Sigmoid colon (tissue), 7 donors: Measurements from ENCODE around the gene TBC1D21. TPM values are rescaled to one million over a fixed set of nuclear protein-coding genes. Genes with fewer than 3 reads are reported as not detected.

Source experiments
- DNase-seq: peaks from one replicate; pipeline ENCODE4 v3.0.0-alpha.2; 2019
- H3K27ac ChIP-seq, 4 donors: fragments of 200-600 bp; sonication (generic); one replicate each; pipeline ENCODE4 v1.5.1; 2016 to 2019; ENCODE audit warnings: mild to moderate bottlenecking in 1 of 4
- H3K27me3 ChIP-seq, 3 donors: fragments of 200-600 bp; sonication (generic); one replicate each; pipeline ENCODE4 v1.5.1; 2019; ENCODE audit warnings: mild to moderate bottlenecking in 1 of 3
- H3K36me3 ChIP-seq, 4 donors: fragments of 200-600 bp; sonication (generic); one replicate each; pipeline ENCODE4 v1.5.1; 2016 to 2019
- H3K4me1 ChIP-seq, 4 donors: fragments of 200-600 bp; sonication (generic); one replicate each; pipeline ENCODE4 v1.5.1; 2017 to 2019
- H3K4me3 ChIP-seq, 4 donors: fragments of 200-600 bp; sonication (generic); one replicate each; pipeline ENCODE4 v1.5.1; 2017 to 2019; ENCODE audit warnings: mild to moderate bottlenecking in 2 of 4, moderate library complexity in 1 of 4
- H3K9me3 ChIP-seq, 4 donors: fragments of 200-600 bp in 3 of 4; sonication (generic) in 3 of 4; one replicate each; pipeline versions ENCODE4 v1.5.1 to v1.6.1; 2013 to 2019
- CTCF ChIP-seq, 4 experiments: fragments of 450-650 bp in 3 of 4; fragments of 200-600 bp in 1 of 4; IDR thresholded peaks; one replicate each; pipeline ENCODE4 v1.5.1; 2016 to 2019; ENCODE audit warnings: antibody characterized with exemption in 4 of 4, mild to moderate bottlenecking in 3 of 4, moderate library complexity in 2 of 4
- EP300 ChIP-seq, 4 donors: sonication (generic); formaldehyde crosslinking; IDR thresholded peaks; one replicate each; pipeline ENCODE4 v1.6.1; 2017; ENCODE audit warnings: antibody characterized with exemption in 4 of 4
- POLR2A ChIP-seq, 2 donors: fragments of 450-650 bp; IDR thresholded peaks; one replicate each; pipeline ENCODE4 v1.6.1; 2016; ENCODE audit warnings: antibody characterized with exemption in 2 of 2, mild to moderate bottlenecking in 2 of 2, moderate library complexity in 2 of 2
- POLR2AphosphoS5 ChIP-seq, 4 donors: sonication (generic); formaldehyde crosslinking; IDR thresholded peaks; one replicate each; pipeline ENCODE4 v1.6.1; 2017; ENCODE audit warnings: antibody characterized with exemption in 4 of 4
- WGBS, 2 donors: extraction: QIAGEN DNeasy Blood & Tissue Kit; methylation state at CpG; one replicate each; pipeline ENCODE4 v1.1.7; 2013; 5-methylcytosine and 5-hydroxymethylcytosine counted together
- intact Hi-C: fragments of 100-400 bp; cut with DNase I; formaldehyde crosslinking; loops from one replicate; pipeline ENCODE4 v1.15.1; 2023
- polyA plus RNA-seq, 3 donors: library from polyadenylated mRNA; stranded (reverse); fragments of 200-250 nt; gene quantifications; one replicate each; pipeline ENCODE4 v1.2.3, GENCODE V29; 2013
- total RNA-seq, 4 donors: library from RNA; depleted of rRNA; stranded (reverse); fragments of >200 nt; gene quantifications; one replicate each; pipeline ENCODE4 v1.1.0, GENCODE V29; 2016
- donor health status: healthy with polysubstance abuse.
- donor health status: Bipolar disorder and iron deficiency.
- donor health status: healthy.

TBC1D21 gene
- total and polyA plus RNA-seq, 7 donors, result not detected

GRCh38 chr15:73923488-73924164 lies 50.3 kb downstream of the TBC1D21 start:
- no peaks in the 10 kb centered on the region for H3K36me3 ChIP-seq
- intact Hi-C loops, result no loop called here
- no peak for TF ChIP-seq EP300 (IDR thresholded peaks at IDR 0.05)
- TF ChIP-seq POLR2AphosphoS5 (IDR thresholded peaks at IDR 0.05), result no peak
- TF ChIP-seq POLR2A (IDR thresholded peaks at IDR 0.05), result no peak
- no peak for TF ChIP-seq CTCF (IDR thresholded peaks at IDR 0.05)
- H3K27me3 ChIP-seq, result no peaks in the 10 kb centered on the region
- H3K27ac ChIP-seq, result peak overlapping the region; percentile 93 to 97 (median 96)
- H3K9me3 ChIP-seq, result no peaks in the 10 kb centered on the region
- 75 to 77% methylated on average over 6 of the region's 6 CpGs for WGBS, 2 donors
- no peak overlapping the region for H3K4me3 ChIP-seq
- H3K4me1 ChIP-seq, result peaks cover 0 to 71% (median 66%) of the 10 kb centered on the region in 4 donors
- no peak for DNase-seq

- no peak overlapping the region for H3K4me3 ChIP-seq
- H3K27ac ChIP-seq, result peak overlapping the region; percentile 93 to 97 (median 96)
- no peaks in the 10 kb centered on the region for H3K27me3 ChIP-seq
- H3K9me3 ChIP-seq, result no peaks in the 10 kb centered on the region
- TF ChIP-seq EP300 (IDR thresholded peaks at IDR 0.05) (no peak), POLR2AphosphoS5 (IDR thresholded peaks at IDR 0.05) (peak in 2 of 4 donors; percentile 7 to 8), POLR2A (IDR thresholded peaks at IDR 0.05) (no peak), CTCF (IDR thresholded peaks at IDR 0.05) (no peak)
- no peak for DNase-seq
- WGBS, 2 donors, result 48 to 67% methylated on average over 12 of the region's 12 CpGs
- no peaks in the 10 kb centered on the region for H3K36me3 ChIP-seq
- intact Hi-C loops, result no loop called here
- peaks cover 0 to 78% (median 74%) of the 10 kb centered on the region in 4 donors for H3K4me1 ChIP-seq
Measured at GRCh38 chr15:73924171-73924921, 51.0 kb downstream of the TBC1D21 start.

GRCh38 chr15:73925848-73926218 lies 52.5 kb downstream of the TBC1D21 start:
- peak overlapping the region; percentile 93 to 97 (median 96) for H3K27ac ChIP-seq
- intact Hi-C loops, result no loop called here
- H3K9me3 ChIP-seq, result no peaks in the 10 kb centered on the region
- H3K27me3 ChIP-seq, result no peaks in the 10 kb centered on the region
- peak overlapping the region in 3 of 4 donors; percentile 62 to 74 (median 73) for H3K4me3 ChIP-seq
- 39 to 65% methylated on average over 8 of the region's 8 CpGs for WGBS, 2 donors
- H3K36me3 ChIP-seq, result no peaks in the 10 kb centered on the region
- TF ChIP-seq EP300 (IDR thresholded peaks at IDR 0.05) (no peak), CTCF (IDR thresholded peaks at IDR 0.05) (no peak), POLR2AphosphoS5 (IDR thresholded peaks at IDR 0.05) (no peak), POLR2A (IDR thresholded peaks at IDR 0.05) (no peak)
- peaks cover 0 to 93% (median 88%) of the 10 kb centered on the region in 4 donors for H3K4me1 ChIP-seq
- no peak for DNase-seq

- H3K27ac ChIP-seq, result peak within 1 kb of the TSS; percentile 93 to 97 (median 96)
- H3K4me3 ChIP-seq, result peak within 1 kb of the TSS; percentile 42 to 74 (median 68)
- no peaks in the 10 kb centered on the region for H3K27me3 ChIP-seq
- peaks cover 0 to 97% (median 88%) of the 10 kb centered on the region in 4 donors for H3K4me1 ChIP-seq
- TF ChIP-seq EP300 (IDR thresholded peaks at IDR 0.05) (peak in 1 of 4 donors; percentile 17), CTCF (IDR thresholded peaks at IDR 0.05) (no peak), POLR2AphosphoS5 (IDR thresholded peaks at IDR 0.05) (peak; percentile 78 to 91 (median 85)), POLR2A (IDR thresholded peaks at IDR 0.05) (peak; percentile 44 to 70)
- H3K9me3 ChIP-seq, result no peaks in the 10 kb centered on the region
- intact Hi-C loops, result no loop called here
- DNase-seq, result peak; percentile 90
- WGBS, 2 donors, result 6 to 20% methylated on average over 47 of the region's 47 CpGs
- H3K36me3 ChIP-seq, result no peaks in the 10 kb centered on the region
Measured at GRCh38 chr15:73926219-73927002, 53.0 kb downstream of the TBC1D21 start, which contains the start of gene LOXL1. TSS of gene LOXL1 (plus strand) at chr15:73926462. CDS start at chr15:73926784, 322 bp downstream.
